PFSK-1 (cell line): ENCODE results near the gene SPATS2L.

Source experiments
- FOXP2 ChIP-seq: optimal IDR thresholded peaks from 2 replicates; pipeline ENCODE3; 2011; ENCODE audit warnings: borderline replicate concordance, control low read depth, inconsistent platforms; ENCODE audit not compliant: insufficient read depth; ENCODE audit errors: extremely low read length, extremely low read depth
- POLR2AphosphoS5 ChIP-seq: IDR thresholded peaks from 2 replicates; pipeline ENCODE4 v1.6.1; 2012; ENCODE audit warnings: low read depth, mild to moderate bottlenecking, control low read depth, low read length, moderate library complexity
- REST ChIP-seq, 2 experiments: IDR thresholded peaks; 2 replicates each; pipeline versions ENCODE4 v1.6.1 to v1.8.0; 2011 to 2012; ENCODE audit warnings: low read depth in 2 of 2, low read length in 2 of 2, control low read depth in 1 of 2, inconsistent platforms in 1 of 2, mild to moderate bottlenecking in 1 of 2, moderate library complexity in 1 of 2; ENCODE audit not compliant: insufficient read depth in 1 of 2
- SIN3A ChIP-seq: IDR thresholded peaks from 2 replicates; pipeline ENCODE4 v1.6.1; 2012; ENCODE audit warnings: mild to moderate bottlenecking, low read length, moderate library complexity, borderline replicate concordance; ENCODE audit not compliant: insufficient read depth
- TAF1 ChIP-seq: IDR thresholded peaks from 2 replicates; pipeline ENCODE4 v1.6.1; 2012; ENCODE audit warnings: low read length, control low read depth, borderline replicate concordance; ENCODE audit not compliant: insufficient read depth

The SPATS2L gene

GRCh38 chr2:200365209-200365608 lies 58.7 kb downstream of the SPATS2L start:
- TF ChIP-seq POLR2AphosphoS5: no peak
- TF ChIP-seq REST (IDR thresholded peaks at IDR 0.05; ENCODE audit: insufficient read depth in 1 of 2, low read depth in 2 of 2, low read length in 2 of 2): no peak
- no peak for TF ChIP-seq FOXP2
- TF ChIP-seq SIN3A: no peak
- no peak for TF ChIP-seq TAF1

- TF ChIP-seq REST (IDR thresholded peaks at IDR 0.05; ENCODE audit: insufficient read depth in 1 of 2, low read depth in 2 of 2, low read length in 2 of 2) (no peak), SIN3A (no peak), POLR2AphosphoS5 (no peak), TAF1 (no peak), FOXP2 (no peak)
These were observed 60.7 kb downstream of the SPATS2L start for GRCh38 chr2:200367155-200367554.

GRCh38 chr2:200369886-200370285 lies 63.4 kb downstream of the SPATS2L start:
- TF ChIP-seq POLR2AphosphoS5 (no peak), SIN3A (no peak), FOXP2 (no peak), REST (IDR thresholded peaks at IDR 0.05; ENCODE audit: insufficient read depth in 1 of 2, low read depth in 2 of 2, low read length in 2 of 2) (no peak), TAF1 (no peak)

GRCh38 chr2:200373231-200373630 lies 66.7 kb downstream of the SPATS2L start:
- TF ChIP-seq TAF1: no peak
- no peak for TF ChIP-seq SIN3A
- TF ChIP-seq FOXP2: no peak
- no peak for TF ChIP-seq REST (IDR thresholded peaks at IDR 0.05; ENCODE audit: insufficient read depth in 1 of 2, low read depth in 2 of 2, low read length in 2 of 2)
- no peak for TF ChIP-seq POLR2AphosphoS5

GRCh38 chr2:200373973-200374416 lies 67.5 kb downstream of the SPATS2L start:
- TF ChIP-seq REST (IDR thresholded peaks at IDR 0.05; ENCODE audit: insufficient read depth in 1 of 2, low read depth in 2 of 2, low read length in 2 of 2) (no peak), TAF1 (no peak), SIN3A (no peak), POLR2AphosphoS5 (no peak), FOXP2 (no peak)
